ENCODE measurements around the gene TCL1B.

- TF ChIP-seq CTCF (IDR thresholded peaks at IDR 0.05; ENCODE audit: insufficient read depth, low read depth, low read length): no peak
- TF ChIP-seq EZH2 (IDR thresholded peaks at IDR 0.05; ENCODE audit: insufficient read depth, low read length): no peak
These were observed 21.7 kb upstream of the TCL1B start for GRCh38 chr14:95664546-95664945.

All from astrocyte (in vitro differentiated cells and primary cell).